ENCODE data around the gene RAB37. TPM values are rescaled to one million over a fixed set of nuclear protein-coding genes. Genes with fewer than 3 reads are reported as not detected.

The RAB37 gene
- total and polyA plus RNA-seq, 2 of the 13 experiments (the other 11 are each of a cell fraction or from before 2014, with no cell fraction given) = 0.91 to 3.7 TPM

DNA sequence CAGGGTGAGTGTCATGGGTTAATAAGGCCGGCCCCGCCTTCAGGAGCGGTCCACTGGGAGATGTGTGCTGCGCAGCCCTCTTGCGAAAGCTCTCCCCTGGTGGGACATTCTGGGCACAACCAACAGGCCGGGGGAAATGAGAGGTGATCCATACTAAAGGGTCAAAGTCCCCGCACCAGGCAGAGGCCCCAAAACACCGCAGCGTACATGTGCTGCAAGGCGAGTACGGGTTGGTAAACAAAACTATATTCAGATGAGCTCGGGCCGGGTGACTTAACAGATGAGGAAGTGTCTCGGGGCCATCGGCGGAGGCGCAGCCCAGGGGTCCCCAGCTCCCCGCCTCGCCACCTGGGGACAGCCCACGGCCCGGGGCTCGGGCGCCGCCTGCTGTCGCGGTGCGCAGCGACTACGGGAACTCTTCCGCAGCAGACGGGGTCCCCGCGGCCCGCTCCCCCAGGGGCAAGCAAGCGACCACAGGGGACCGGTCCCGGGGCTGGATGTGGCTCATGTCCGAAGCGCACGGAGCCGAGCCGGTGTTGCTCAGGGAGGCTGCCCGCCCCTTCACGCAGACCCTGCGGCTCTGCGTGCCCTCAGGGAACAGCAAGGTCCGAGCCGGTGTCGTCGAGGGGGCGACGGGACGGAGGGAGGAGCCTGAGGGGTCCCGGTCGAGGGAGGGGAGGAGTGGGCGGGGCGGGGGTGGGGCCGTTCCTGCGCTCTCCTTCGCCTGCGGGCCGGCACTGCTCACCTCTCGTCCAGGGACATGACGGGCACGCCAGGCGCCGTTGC is at the start of gene RAB37 (continued):
- TF ChIP-seq, protein P1, sequence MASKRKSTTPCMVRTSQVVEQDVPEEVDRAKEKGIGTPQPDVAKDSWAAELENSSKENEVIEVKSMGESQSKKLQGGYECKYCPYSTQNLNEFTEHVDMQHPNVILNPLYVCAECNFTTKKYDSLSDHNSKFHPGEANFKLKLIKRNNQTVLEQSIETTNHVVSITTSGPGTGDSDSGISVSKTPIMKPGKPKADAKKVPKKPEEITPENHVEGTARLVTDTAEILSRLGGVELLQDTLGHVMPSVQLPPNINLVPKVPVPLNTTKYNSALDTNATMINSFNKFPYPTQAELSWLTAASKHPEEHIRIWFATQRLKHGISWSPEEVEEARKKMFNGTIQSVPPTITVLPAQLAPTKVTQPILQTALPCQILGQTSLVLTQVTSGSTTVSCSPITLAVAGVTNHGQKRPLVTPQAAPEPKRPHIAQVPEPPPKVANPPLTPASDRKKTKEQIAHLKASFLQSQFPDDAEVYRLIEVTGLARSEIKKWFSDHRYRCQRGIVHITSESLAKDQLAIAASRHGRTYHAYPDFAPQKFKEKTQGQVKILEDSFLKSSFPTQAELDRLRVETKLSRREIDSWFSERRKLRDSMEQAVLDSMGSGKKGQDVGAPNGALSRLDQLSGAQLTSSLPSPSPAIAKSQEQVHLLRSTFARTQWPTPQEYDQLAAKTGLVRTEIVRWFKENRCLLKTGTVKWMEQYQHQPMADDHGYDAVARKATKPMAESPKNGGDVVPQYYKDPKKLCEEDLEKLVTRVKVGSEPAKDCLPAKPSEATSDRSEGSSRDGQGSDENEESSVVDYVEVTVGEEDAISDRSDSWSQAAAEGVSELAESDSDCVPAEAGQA (IDR thresholded peaks at IDR 0.05; ENCODE audit: low read depth) = 0 out of 2 replicates have a peak, but pooled peaks have one; percentile 5
- TF ChIP-seq, protein P1 (CRISPR knock-in tag; IDR thresholded peaks at IDR 0.05; ENCODE audit: borderline replicate concordance) = no peak
- TF ChIP-seq POLR2AphosphoS5 (IDR thresholded peaks at IDR 0.05; ENCODE audit: low read depth, low read length) (no peak), MATR3 (CRISPR knock-in tag; IDR thresholded peaks at IDR 0.05) (no peak), ZMYM2 (CRISPR knock-in tag; IDR thresholded peaks at IDR 0.05) (peak; percentile 94), SIX4 (CRISPR knock-in tag; IDR thresholded peaks at IDR 0.05) (no peak; the same call in 1 of the 2 replicates), ZFX (CRISPR knock-in tag; IDR thresholded peaks at IDR 0.05; ENCODE audit: low read depth) (peak; percentile 84), TSC22D2 (CRISPR knock-in tag; IDR thresholded peaks at IDR 0.05; ENCODE audit: borderline replicate concordance) (no peak), ZNF335 (CRISPR knock-in tag; IDR thresholded peaks at IDR 0.05) (no peak), ZNF10 (CRISPR knock-in tag; IDR thresholded peaks at IDR 0.05; ENCODE audit: borderline replicate concordance, low read depth) (no peak), SMC3 (IDR thresholded peaks at IDR 0.05; ENCODE audit: low read length) (no peak; the same call in 1 of the 2 replicates)
- TF ChIP-seq, protein P2, sequence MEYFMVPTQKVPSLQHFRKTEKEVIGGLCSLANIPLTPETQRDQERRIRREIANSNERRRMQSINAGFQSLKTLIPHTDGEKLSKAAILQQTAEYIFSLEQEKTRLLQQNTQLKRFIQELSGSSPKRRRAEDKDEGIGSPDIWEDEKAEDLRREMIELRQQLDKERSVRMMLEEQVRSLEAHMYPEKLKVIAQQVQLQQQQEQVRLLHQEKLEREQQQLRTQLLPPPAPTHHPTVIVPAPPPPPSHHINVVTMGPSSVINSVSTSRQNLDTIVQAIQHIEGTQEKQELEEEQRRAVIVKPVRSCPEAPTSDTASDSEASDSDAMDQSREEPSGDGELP (IDR thresholded peaks at IDR 0.05; ENCODE audit: borderline replicate concordance, low read depth) = peak; percentile 91
- TF ChIP-seq, protein P3, sequence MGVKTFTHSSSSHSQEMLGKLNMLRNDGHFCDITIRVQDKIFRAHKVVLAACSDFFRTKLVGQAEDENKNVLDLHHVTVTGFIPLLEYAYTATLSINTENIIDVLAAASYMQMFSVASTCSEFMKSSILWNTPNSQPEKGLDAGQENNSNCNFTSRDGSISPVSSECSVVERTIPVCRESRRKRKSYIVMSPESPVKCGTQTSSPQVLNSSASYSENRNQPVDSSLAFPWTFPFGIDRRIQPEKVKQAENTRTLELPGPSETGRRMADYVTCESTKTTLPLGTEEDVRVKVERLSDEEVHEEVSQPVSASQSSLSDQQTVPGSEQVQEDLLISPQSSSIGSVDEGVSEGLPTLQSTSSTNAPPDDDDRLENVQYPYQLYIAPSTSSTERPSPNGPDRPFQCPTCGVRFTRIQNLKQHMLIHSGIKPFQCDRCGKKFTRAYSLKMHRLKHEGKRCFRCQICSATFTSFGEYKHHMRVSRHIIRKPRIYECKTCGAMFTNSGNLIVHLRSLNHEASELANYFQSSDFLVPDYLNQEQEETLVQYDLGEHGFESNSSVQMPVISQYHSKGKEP (CRISPR knock-in tag; IDR thresholded peaks at IDR 0.05) = no peak; the same call in 1 of the 2 replicates
- TF ChIP-seq, protein P4, sequence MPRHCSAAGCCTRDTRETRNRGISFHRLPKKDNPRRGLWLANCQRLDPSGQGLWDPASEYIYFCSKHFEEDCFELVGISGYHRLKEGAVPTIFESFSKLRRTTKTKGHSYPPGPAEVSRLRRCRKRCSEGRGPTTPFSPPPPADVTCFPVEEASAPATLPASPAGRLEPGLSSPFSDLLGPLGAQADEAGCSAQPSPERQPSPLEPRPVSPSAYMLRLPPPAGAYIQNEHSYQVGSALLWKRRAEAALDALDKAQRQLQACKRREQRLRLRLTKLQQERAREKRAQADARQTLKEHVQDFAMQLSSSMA (CRISPR knock-in tag; IDR thresholded peaks at IDR 0.05) = no peak
- TF ChIP-seq, protein P5, sequence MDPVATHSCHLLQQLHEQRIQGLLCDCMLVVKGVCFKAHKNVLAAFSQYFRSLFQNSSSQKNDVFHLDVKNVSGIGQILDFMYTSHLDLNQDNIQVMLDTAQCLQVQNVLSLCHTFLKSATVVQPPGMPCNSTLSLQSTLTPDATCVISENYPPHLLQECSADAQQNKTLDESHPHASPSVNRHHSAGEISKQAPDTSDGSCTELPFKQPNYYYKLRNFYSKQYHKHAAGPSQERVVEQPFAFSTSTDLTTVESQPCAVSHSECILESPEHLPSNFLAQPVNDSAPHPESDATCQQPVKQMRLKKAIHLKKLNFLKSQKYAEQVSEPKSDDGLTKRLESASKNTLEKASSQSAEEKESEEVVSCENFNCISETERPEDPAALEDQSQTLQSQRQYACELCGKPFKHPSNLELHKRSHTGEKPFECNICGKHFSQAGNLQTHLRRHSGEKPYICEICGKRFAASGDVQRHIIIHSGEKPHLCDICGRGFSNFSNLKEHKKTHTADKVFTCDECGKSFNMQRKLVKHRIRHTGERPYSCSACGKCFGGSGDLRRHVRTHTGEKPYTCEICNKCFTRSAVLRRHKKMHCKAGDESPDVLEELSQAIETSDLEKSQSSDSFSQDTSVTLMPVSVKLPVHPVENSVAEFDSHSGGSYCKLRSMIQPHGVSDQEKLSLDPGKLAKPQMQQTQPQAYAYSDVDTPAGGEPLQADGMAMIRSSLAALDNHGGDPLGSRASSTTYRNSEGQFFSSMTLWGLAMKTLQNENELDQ (CRISPR knock-in tag; IDR thresholded peaks at IDR 0.05; ENCODE audit: borderline replicate concordance) = no peak
- TF ChIP-seq, protein P6, sequence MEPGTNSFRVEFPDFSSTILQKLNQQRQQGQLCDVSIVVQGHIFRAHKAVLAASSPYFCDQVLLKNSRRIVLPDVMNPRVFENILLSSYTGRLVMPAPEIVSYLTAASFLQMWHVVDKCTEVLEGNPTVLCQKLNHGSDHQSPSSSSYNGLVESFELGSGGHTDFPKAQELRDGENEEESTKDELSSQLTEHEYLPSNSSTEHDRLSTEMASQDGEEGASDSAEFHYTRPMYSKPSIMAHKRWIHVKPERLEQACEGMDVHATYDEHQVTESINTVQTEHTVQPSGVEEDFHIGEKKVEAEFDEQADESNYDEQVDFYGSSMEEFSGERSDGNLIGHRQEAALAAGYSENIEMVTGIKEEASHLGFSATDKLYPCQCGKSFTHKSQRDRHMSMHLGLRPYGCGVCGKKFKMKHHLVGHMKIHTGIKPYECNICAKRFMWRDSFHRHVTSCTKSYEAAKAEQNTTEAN (CRISPR knock-in tag; conservative IDR thresholded peaks at IDR 0.05) = no peak

Data from HepG2 (cell line).